Renal cortical epithelial cell (primary cell): ENCODE results near the gene MZT2B. TPM values are rescaled to one million over a fixed set of nuclear protein-coding genes. Genes with fewer than 3 reads are reported as not detected.
A peak's percentile ranks its signal among the peaks of the same experiment; 100 is the strongest.
"Not testable (repeated sequence)": the region's sequence is repeated elsewhere in the genome, so short reads cannot be mapped to it uniquely, and the experiment has no call there.

Experiments
- DNase-seq: peaks from one replicate; pipeline ENCODE4 v3.0.0-alpha.2; 2011; ENCODE audit warnings: low read depth
- total RNA-seq: library from RNA; depleted of rRNA; stranded (reverse); fragments of >200 nt; gene quantifications from 2 replicates; pipeline ENCODE4 v1.2.3, GENCODE V29; 2014

MZT2B gene
- total RNA-seq, 1 donor from 2014 or later: 59.8 TPM

DNA sequence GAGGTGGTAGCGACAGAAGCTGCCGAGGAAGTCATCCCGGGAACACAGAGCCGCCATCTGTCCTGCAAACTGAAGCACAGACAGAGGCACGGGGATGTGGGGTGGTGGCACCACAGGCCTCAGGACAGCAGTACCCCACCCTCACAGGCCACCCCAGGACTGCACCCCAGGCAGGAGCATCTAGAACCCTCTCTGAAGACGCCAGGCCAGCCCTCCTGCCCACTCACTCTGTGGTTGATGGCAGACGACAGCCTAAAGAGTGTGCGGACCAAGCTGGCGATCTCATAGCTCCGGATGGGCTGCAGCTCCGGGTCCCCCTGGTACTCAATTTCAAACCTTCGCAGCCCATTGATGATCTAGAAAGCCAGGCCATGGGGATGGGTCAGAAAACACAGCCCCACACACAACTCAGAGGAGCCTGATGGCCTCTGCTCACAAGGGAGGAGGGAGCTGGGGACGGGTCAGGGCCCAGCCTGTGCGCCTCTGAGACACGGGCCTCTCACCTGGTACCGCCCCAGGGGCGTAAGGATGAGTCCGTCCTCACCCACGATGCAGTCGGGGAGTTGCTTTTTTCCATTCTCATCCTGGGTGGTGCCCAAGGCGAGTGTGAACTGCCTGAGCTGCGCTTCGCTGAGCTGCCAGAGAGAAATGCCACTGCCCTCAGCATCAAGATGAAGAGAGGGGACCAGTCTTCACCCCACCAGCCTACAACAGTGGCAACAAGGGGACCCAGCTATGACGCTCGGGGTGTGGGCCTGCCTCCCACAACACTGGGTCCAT is 29.1 kb upstream of the MZT2B start:
- DNase-seq: no peak

DNA sequence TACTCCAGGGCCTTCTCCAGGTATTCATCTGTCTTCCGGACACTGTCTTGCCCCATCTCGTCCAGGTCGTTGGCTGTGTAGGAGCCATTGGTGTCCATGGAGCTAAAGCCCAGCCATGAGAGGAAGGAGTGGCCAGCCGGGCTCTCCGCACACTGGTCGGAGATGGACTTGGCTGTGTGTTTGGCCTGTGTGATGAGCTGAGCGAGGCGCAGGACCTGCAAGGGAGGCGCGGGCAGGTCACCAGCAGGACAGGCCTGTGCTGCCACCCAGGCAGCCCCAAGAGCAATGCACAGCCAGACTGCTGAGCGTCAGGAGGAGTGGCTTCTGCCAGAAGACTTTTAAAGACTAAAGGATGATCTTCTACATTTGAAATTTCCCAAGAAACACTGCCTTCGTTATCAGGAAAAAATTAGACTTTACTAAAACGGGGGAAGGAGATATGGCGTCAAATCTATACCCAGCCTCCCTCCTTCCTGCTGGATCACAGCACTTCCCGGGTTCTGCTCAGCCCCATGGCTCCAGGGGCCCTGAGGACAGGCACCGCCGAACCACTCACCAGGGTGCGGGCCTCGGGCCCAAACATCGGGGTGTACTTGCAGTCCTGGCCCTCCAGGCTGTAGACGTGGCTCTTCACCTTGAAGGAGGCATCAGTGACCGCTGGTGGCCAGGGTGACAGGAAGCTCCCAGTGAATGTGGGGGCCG is 28.2 kb upstream of the MZT2B start:
- not testable (repeated sequence) for DNase-seq

DNA sequence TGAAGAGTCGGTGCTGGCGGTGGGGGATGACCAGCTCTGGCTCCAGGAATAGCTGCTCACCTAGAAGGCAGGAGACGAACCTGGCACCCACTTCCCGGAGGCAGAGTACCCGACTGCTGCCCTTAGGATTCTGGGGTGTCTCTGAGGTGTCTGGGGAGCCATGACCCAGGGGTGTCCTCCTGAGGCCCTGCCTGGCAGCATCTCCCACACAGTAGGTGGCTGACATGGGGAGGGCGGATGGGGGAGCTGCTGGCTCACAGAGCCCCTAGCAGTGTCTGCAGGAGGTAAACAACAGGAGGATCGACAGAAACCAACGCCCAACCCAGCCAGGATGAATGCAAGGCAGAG is 27.7 kb upstream of the MZT2B start:
- DNase-seq: not testable (repeated sequence)

DNA sequence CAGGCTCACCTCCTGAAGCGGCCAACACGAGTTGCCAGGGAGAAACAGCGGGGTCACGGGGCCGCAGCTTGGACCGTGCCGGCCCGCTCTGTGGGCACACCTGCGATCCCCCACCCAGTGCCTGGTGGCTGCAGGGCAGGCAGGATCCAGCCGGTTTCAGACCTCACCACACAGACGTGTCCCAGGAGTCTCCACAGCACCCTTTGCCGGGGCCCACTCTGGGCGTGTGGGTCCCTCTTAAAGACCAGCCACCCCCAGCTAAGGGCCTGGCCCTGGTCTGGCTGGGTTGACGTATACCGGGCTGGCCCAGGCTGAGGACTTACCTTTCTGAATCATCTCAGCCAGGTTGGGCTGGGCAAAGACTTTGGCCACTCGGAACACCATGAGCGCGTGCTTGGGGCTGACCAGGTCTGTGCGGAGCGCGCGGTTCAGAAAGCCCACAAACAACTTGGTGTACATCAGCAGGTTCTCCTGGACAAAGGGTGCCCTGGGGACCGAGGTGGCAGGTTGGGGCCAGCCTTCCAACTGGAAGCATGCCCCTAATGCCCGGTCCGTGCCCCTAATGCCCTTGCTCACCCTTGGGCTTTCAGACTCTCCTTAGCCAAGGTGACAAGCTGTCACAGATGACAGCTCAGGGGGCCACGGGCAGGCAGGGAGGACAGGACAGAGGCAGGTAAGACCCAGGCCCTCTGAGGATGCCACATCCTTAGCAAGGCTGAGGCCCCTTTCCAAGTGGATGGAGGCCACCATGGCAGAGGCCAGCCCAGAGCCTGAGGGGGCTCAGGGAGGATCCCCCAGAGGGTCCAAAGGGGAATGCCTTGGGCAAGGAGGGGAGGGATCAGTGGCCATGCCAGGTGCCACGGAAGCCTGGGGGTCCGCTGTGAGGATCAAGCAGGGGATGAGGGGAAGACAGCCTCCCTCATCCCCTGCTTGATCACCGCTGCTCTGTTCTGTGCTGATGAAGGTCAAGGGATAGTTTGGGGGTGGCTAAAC is 27.0 kb upstream of the MZT2B start:
- no peak for DNase-seq

DNA sequence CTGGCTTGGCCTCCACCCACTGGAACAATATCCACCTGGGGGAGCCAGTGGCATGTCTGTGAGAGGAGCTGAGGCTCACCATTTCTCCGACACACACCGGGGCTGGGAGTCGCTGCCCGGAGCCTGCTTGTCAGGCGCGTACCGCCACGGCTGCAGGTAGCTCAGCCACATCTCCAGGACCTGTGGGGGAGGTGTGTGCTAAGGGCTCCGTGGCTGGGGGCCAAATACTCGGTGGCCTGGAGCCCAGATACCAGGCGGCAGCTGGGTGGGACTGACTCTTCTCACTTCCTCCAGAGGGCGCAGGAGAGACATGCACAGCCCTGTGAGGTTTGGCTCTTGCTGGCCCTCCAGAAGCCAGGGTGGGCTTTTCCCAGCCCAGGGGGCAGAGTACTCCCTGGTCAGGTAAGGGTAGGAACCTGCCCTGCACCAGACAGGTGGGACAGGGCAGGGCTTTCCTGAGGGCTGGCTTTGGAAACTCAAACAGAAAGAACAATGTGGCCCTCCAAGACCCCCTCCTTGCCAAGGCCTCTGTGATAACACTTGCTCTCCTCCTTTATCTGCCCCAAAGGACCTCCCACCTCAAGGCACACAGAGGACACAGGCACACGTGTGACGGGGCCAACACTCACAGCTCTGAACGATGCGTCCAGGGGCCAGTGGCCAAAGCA is 26.0 kb upstream of the MZT2B start:
- DNase-seq: peak; percentile 27

DNA sequence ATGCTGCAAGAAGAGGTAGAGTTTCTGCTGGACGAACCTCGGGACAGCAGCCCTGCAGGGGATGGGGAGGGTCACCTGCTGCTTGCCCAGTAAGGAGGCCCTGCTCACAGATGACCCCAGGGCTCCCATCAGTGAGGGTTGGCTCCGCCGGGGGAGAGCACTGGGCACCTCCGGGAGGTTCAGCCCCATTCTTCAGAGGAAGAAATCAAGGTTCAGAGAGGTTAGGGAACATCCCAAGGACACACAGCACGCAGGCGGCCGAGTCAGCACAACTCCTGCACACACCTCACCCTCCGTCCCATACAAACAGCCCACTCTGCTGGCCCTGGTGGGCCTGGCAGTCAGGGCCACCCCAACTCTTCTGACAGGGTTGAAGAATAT is 25.4 kb upstream of the MZT2B start:
- no peak for DNase-seq

DNA sequence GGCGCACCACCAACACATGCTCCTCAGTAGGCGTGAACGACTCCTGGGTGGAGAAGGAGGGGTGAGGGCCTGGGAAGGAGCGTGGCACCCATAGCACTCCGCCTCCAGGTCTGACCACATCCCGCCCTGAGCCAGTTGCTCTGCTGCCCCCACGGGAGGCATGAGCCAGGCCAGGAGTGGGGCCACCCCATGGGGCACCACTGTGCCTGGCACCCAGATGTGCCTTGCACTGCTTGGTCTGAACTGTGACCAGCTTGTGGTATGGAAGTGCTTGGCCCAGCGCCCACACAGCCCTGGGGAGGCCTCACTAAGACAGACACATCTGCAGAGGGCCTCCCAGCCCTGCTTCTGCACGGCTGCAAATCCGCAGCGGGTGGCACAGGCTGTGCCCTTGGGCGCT is 24.7 kb upstream of the MZT2B start:
- not testable (repeated sequence) for DNase-seq

DNA sequence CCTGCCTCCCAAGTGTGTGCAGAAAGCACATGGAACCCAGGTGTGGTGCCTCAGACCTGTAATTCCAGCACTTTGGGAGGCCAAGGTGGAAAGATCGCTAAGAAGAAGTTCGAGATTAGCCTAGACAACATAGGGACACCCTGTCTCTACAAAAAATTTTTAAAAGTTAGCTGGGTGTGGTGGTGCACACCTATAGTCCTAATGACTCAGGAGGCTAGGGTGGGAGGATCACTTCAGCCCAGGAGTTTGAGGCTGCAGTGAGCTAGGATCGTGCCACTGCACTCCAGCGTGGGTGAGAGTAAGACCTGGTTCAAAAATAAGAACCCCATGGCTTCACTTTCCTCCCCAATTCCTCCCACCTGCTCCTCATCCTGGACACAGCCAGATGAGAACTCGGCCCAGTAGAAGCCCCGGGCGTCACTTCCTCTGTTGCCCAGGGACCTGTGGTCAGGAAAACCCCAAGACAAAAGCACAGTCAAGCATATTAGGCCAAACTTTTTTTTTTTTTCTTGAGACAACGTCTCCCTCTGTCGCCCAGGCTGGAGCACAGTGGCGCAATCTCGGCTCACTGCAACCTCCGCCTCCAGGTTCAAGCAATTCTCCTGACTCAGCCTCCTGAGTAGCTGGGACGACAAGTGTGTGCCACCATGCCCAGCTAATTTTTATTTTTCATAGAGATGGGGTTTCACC is 24.1 kb upstream of the MZT2B start:
- DNase-seq: not testable (repeated sequence)

DNA sequence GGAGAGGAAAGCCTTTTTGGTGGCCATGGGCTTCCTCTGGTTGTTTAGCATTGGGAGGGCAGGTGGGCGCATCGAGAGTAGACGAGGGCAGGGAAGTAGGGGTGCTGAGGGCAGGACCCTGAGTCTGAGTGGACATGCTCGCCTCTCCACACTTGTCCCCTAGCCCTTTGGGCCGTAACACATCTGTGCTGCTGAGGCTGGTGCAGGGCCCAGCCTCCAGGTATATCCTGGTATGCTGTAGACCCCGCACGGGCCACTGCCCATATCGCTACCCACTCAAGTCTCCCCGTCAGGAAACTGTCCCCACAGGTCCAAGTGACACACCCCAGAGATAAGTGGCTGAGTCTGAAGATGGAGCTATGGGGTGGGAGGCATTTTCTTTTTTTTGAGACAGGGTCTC is 23.4 kb upstream of the MZT2B start:
- DNase-seq: no peak

DNA sequence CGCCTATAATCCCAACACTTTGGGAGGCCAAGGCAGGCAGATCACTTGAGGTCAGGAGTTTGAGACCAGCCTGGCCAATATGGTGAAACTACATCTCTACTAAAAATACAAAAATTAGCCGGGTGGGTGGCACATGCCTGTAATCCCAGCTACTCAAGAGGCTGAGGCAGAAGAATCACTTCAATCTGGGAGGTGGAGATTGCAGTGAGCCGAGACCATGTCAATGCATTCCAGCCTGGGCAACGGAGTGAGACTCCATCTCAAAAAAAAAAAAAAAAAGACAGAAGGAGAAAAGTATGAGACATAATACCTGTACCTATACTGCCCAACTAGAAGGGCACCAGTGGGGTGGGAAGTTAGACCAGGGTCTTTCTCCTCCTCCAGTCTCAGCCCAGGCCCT is 22.7 kb upstream of the MZT2B start:
- not testable (repeated sequence) for DNase-seq

DNA sequence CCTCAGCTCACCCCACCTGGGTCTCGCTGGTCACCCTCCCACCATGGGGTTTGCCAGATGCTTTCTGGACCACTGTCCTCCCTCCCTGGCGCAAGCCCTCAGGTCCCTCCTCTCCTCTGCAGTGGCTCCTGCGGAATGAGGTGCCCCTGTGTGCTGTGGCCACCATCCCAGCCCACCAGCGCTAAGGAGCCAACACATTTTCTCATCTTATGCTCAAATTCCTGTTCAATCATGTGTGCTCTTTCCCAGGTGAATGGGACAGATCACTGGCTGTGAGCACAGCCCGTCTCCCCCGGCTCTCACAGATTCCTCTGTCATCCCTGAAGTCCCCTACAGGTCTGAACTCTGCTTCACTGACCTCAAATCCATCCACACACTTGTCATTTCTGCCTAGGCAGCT is 21.9 kb upstream of the MZT2B start:
- DNase-seq: no peak

DNA sequence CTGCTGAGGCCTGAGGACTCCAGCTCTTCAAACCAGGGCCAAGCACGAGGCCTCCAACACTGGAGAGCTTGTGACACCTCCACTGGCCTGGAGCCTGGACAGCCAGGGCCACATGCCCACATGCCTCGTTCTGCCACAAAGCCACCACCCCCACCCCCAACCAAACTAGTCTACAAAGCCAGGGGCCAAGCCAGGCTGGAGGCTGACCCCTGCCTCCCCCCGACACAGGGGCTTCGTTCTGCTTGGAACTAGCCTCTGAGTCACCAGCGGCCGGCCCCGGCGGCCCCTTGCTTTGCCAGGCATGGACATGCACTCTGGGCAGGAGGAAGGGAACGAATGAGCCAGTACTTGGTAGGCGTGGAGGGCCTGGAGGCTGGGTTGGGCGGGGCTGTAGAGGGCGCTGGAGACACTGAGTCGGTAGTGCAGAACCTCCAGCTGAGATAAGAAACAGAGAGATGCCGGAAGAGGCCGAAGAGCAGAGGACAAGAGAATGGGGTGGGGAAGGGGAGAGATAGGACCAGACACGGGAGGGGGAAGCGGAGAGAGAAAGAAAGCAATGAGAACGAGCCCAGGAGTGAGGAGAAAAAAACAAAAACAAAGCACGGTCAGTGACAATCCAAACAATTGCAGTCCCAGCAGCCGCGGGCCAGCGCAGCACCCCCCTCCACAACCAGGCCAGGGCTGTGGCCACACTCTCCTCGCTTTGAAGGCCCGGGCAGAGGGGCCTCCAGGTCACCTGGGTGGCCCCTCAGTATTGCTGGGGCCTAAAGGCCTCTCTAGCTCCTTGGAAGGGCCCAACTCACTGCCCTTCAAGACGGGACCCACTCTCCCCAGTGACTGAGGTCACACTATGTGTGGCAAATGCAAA is 21.0 kb upstream of the MZT2B start:
- not testable (repeated sequence) for DNase-seq

DNA sequence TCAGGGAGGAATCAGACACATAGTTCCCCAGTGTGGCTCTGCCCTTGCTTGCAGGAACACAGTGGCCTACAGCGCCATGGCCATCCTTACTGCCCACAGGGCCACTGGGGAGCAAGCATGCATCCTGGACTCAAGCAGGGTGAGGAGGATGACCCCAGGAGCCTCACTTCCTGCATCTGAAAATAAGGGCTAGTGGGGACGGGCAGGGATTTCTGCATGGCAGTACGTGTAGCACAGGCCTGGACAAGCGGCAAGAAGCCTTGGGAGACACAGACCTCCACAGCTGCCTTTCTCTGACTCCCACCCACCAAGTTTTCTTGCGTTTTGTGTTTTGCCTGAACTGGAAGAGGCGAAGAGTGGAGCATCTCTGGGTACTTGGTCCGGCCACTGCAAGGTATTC is 19.6 kb upstream of the MZT2B start:
- DNase-seq: not testable (repeated sequence)

DNA sequence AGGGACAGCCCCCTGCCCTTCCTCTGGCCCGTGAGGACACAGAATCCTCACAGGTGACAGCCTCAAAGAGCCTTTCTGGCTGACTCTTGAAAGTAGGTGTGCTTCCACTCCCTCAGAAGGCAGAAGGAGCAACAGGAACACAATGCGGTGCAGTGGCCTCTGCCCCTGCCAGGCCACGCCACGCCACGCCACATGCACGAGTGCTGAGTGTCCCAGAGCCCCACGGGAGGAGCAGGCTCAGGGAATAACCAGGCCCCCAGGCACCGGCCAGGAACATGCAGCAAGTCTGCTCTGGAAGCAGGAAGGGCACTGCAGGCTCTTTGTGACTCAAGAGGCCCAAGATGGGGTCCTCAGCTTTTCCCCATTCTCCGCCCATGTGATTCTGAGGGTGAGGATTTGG is 19.1 kb upstream of the MZT2B start:
- no peak for DNase-seq

DNA sequence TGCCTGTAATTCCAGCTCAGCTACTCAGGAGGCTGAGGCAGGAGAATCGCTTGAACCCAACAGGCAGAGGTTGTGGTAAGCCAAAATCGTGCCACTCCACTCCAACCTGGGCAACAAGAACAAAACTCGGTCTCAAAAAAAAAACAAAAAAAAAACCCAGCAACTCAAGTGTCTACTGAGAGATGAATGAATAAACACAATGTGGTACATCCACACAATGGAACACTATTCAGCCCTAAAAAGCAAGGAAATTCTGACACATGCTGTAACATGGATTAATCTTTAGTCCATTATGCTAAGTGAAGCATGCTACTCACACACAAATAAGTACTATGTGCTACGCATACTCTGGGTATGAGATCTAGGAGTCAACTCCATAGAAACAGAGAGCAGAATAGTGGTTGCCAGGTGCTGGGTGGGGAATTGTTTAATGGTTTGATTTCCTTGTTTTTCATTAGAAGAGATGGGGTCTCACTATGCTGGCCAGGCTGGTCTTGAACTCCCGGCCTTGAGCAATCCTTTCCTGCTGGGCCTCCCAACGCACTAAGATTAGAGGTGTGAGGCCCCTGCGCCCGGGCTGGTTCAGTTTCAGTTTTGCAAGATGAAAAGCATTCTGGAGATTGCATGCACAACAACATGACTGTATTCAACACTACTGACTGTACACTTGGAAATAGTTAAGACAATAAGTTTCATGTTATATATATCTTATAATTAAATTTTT is 16.6 kb upstream of the MZT2B start:
- no peak for DNase-seq

DNA sequence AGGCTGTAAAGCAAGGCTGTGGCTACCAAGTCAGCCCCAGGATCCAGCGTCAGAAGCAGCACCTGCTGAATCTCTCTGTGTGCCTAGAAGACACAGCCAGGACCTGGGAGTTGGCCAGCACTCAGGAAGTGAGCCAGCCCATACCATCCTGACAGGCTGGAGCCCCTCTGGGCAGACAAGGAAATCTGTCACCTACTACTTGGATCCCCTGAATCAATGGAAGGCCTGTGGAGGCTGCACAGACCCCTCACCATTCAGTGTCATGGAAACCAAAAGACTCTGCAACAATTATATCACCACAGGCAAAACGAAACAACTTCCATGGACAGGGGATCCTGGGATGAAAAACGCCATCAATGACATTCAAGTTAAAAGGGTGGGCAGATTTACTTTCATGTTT is 15.5 kb upstream of the MZT2B start:
- not testable (repeated sequence) for DNase-seq

DNA sequence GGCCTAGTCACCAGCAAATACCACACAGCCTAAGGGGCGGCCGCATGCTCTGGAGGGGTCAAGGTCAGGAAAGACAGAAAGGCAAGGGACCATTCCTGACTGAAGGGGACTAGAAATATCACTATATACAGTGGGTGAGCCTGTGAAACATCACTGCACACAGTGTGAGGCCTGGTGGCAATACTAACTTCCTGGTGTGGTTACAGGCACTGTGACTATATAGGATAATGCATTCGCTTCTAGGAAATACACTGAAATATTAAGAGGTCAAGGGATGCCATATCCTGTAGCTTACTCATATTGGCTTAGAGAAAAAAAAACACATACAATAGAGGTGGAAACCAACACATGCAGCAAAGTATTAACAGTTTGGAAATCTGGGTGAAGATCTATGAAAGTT is 12.9 kb upstream of the MZT2B start:
- DNase-seq: not testable (repeated sequence)

DNA sequence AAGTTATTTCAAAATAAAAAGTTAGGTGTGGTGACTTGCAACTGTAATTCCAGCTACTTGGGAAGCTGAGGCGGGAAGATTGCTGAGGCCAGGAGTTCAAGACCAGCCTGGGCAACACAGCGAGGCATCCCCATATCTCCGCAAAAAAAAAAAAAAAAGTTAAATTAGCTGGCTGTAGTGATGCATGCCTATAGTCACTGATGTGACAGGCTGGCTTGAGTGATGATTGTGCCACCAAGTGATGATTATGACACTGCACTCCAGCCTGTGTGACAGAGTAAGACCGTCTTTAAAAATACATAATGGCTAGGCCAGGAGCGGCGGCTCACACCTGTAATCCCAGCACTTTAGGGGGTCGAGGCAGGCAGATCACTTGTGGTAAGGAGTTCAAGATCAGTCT is 12.2 kb upstream of the MZT2B start:
- DNase-seq: no peak

DNA sequence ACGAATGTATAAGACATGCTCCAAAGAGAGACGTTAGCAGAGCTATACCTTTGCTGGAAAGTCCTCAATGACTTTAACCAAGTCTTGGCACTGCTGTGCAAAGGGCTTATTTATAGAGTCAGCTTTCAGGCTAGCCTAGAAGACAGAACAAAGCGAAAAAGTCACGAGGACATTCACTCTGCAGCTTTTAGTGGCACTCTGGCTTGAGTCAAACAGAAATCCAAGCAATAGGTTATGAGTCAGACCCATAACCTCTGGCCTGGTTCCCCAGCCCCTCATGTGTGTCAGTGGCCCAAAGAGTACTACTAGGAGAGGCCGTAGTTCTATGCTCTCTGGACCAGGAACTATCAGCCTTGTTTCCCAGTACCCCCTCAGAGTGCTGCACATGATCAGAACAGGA is 7.2 kb upstream of the MZT2B start:
- not testable (repeated sequence) for DNase-seq
